Stimulated activated CD8-positive, alpha-beta memory T cell treated with anti-CD3 and anti-CD28 coated beads, Interleukin-7, amount 100 ng/mL, for 1 hour (primary cell): Measurements from ENCODE around the gene ARMH2.
"Not testable (repeated sequence)": the region's sequence is repeated elsewhere in the genome, so short reads cannot be mapped to it uniquely, and the experiment has no call there.

ENCODE experiments used
- DNase-seq, 2 donors: peaks; one replicate each; pipeline ENCODE4 v3.0.0-alpha.2; 2020; ENCODE audit warnings: low read depth in 2 of 2

The ARMH2 gene

DNA sequence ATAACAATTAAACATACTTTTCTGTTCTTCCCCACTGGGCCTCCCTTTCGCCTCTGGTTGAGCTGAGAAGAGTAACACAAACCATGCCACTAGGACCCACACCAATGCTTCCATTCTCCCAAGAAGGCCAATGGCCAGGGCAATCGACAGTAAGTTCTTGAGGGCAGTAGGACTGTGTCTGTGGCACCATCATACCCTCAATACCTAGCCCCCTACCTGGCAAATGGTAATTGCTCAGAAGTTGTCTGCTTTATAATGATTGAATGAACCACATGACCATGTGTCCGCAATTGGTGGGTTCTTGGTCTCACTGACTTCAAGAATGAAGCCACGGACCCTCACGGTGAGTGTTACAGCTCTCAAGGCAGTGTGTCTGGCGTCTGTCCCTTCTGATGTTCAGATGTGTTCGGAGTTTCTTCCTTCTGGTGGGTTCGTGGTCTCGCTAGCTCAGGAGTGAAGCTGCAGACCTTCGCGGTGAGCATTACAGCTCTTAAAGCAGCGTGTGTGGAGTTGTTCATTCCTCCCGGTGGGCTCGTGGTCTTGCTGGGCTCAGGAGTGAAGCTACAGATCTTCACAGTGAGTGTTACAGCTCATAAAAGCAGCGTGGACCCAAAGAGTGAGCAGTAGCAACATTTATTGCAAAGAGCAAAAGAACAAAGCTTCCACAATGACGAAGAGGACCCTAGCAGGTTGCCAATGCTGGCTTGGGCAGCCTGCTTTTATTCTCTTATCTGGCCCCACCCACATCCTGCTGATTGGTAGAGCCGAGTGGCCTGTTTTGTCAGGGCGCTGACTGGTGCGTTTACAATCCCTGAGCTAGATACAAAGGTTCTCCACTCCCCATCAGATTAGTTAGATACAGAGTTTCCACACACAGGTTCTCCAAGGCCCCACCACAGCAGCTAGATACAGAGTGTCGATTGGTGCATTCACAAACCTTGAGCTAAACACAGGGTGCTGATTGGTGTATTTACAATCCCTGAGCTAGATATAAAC, 33.6 kb downstream of the ARMH2 start:
- not testable (repeated sequence) for DNase-seq

DNA sequence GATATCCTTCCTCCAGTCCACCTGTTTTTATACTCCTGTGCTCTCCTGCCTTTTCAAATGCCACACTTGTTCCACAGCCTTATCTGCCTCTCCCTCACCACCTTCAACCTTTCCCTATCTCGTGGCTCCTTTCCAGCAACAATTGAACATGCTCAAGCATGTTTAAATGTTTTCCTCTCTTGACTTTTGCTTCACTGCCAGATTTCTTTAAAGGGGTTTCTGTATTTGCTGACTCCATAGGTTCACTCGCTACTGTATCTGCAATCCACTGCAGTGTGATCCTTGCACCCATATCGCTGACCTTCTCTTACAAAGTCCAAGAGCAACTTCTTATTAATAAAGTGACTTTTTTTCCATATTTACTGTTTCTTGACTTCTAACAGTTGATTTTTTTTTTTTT, 35.1 kb downstream of the ARMH2 start:
- no peak for DNase-seq

DNA sequence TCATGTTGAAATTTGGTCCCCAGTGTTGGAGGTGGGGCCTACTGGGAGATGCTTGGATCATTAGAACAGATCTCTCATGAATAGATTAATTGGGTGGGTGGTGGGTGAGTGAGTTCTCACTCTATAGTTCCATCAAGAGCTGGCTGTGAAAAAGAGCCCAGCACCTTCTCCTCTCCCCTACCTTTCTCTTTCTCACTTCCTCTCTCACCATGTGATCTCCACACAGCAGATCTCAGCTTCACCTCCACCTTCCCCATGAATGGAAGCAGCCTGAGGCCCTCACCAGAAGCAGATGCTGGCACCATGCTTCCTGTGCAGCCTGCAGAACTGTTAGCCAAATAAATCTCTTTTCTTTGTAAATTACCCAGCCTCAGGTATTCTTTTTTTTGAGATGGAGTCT, 36.9 kb downstream of the ARMH2 start:
- DNase-seq: no peak

DNA sequence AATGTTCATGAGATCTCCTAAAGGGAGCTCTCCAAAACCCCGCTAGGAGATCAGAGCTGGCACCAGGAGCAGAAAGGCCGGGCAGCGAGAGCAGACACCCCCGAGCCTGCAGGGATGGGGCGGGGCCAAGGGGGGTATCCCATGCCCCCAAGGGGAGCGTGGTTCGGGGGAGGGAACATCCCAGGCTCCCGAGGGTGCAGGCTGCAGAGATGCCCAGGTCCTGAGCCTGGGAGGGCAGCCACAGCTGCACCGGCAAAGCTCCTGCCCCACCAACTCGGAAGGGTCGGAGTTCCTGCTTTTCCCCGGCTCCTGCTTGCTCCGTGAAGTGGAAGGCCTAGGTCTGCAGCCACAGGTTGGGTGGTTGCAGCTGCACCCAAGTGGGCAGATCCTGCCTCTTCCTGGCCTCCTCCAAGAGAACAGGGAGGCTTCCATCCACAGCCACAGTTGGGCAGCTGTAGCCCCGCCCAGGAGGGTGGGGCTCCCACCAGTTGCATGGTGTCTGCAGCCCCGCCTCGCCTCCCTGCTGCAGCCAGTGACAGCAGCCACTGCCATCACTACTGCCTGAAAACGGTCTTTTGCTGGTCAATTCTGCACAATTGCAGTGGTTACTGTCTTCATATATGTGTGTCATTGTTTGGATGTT, 37.4 kb downstream of the ARMH2 start:
- DNase-seq: no peak

DNA sequence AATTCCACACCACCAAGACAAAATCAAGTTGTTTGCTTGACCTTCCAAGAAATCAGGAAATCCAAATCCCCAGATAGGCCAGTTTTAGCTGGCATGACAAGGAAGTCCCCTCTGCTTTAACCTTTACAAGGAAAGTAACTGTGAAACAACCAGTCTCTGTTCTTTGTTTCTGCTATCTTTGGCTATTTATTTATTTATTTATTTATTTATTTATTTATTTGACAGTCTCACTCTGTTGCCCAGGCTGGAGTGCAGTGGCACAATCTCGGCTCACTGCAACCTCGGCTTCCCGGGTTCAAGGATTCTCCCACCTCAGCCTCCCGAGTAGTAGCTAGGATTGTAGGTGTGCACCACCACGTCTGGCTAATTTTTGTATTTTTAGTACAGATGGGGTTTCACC, 38.5 kb downstream of the ARMH2 start:
- DNase-seq: no peak

DNA sequence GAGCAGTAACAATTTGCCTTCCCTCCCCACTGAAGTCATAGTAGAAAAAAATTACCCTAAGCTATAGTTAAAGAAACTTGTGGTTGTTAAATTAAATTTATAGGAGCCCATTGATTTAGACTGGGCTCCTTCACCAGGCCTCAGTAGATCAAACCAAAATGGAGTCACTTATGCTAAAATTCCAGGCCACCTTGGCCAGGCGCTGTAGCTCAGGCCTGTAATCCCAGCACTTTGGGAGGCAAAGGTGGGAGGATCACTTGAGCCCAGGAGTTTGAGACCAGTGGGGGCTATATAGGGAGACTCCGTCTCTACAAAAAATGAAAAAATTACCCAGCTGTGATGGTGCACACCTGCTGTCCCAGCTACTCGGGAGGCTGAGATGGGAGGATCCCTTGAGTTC, 39.0 kb downstream of the ARMH2 start:
- DNase-seq: no peak

DNA sequence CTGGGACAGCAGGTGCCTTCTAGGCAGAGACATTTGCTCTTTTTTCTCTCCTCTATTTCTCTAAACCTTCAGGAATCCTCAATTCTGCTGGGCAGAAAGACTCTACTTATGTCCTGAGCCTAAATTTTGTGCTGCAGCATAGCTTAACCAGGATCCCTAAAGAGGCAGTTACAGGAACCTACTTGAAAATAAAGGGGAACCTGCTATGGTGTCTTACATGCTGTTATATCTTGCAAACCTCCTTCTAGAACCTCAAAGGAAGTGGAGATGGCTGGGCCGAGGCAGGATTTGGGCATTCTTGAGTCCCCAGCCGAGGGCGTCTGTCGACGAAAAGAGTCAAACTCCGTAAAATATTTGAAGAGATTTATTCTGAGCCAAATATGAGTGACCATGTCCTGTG, 41.1 kb downstream of the ARMH2 start:
- no peak for DNase-seq

DNA sequence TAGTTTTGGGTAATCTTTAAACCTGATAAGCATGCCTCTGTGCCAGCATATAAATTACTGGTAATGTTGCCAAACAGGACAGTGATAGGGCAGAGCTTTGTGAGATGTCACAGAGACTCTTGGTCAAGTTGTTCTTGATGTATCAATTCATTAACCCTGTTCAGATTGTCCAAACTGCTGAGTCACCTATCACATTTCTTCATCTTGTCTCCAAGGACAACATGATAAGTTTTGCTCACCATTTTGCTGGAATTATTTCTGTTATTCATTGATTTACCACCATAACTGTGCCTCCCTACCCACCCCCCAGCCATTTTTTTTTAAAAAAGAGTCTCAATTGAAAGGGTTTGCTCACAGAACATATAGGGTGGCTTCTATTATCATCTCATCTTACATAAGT, 43.4 kb downstream of the ARMH2 start:
- no peak for DNase-seq

DNA sequence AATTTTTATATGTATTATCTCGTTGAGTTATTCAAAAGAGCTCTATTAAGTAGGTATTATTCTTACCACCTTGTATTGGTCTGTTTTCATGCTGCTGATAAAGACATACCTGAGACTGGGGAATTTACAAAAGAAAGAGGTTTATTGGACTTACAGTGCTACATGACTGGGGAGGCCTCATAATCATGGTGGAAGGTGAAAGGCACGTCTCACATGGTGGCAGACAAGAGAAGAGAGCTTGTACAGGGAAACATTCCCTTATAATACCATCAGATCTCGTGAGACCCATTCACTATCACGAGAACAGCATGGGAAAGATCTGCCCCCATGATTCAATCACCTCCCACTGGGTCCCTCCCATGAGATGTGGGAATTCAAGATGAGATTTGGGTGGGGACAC, 44.3 kb downstream of the ARMH2 start:
- not testable (repeated sequence) for DNase-seq

DNA sequence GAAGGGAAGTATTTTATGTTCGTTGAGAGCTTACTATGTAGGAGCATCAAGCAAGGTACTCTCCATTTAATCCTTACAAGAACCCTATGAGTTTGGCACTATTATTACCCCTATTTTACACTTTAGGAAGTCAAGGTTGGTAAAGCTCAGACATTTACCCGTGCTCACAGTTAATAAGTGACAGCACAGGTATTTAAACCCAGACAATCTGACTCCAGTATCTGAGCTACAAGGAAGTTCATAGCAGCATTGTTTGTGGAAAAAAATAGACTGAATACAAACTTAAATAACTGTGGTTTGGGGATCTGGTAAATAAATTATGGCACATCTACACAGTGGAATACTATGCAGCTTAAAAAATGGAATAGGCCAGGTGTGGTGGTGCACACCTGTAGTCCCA, 45.2 kb downstream of the ARMH2 start:
- DNase-seq: no peak

DNA sequence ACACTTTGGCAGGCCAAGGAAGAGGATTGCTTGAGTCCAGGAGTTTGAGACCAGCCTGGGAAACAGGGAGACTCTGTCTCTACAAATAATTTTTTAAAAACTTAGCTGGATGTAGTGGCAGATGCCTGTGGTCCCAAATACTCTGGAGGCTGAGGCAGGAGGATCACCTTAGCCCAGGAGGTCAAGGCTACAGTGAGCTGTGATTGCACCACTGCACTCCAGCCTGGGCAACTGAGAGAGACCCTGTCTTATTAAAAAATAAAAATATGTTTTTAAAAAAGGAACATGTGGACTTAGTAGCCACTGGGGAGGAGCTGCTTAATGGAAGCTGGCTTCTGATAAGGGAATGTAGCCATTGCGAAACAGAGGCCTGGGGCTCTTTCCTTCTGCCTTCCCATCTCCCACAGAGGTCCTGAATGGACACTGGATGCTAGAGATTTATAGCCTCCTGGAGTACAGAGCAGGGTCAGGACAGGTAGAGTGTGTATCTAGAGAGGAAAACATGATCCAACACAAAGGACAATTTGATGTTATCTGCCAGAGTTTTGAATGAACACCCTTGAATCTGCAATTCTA, 45.7 kb downstream of the ARMH2 start:
- DNase-seq: no peak

DNA sequence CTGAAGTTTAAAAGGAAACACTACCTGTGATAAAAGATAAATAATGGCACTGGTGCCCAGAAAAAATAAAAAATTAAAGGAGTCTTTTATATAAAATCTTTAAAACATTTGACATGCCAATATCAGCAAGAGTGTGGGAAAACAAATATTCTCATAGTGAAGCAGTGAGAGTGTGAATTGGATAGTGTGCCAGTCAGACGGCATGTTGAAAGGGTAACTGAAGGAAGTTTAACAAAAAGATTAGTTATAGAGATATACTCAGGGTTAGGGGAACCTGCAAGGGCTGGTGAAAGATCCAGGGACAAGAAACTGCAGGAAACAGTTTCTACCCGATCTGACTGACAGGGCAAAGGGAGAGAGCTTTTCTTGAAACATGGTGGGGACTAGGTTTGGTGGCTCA, 46.2 kb downstream of the ARMH2 start:
- DNase-seq: no peak

DNA sequence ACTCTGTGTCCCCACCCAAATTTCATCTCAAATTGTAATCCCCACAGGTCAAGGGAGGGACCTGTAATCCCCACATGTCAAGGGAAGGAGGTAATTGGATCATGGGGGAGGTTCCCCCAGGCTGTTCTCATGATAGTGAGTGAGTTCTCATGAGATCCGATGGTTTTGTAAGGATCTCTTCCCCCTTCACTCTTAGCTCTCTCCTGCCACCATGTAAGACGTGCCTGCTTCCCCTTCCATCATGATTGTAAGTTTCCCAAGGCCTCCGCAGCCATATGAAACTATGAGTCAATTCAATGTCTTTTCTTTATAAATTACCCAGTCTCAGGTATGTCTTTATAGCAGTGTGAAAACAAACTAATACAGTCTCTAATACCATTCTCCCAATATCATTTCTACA, 47.8 kb downstream of the ARMH2 start:
- DNase-seq: not testable (repeated sequence)

DNA sequence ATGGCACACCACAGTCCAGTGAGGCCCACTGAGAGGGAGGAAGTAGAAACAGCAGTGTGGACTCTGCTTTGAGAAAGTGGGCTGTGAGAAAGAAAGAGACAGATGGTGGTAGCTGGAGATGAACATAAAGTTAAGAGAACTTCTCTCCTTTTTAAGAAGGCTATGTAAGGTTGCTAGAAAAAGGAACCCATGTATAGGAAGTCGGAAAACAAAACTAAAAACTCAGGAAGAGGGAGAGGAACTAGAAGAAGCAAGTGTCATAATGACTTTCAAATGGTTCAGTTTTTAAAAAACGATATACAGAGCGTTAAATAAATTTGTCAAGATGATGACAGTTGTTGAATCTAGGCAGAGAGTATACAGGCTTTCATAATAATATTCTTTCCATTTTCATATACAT, 49.4 kb downstream of the ARMH2 start:
- no peak for DNase-seq
